Measurements from ENCODE around the gene INPP5E.

The INPP5E gene

DNA sequence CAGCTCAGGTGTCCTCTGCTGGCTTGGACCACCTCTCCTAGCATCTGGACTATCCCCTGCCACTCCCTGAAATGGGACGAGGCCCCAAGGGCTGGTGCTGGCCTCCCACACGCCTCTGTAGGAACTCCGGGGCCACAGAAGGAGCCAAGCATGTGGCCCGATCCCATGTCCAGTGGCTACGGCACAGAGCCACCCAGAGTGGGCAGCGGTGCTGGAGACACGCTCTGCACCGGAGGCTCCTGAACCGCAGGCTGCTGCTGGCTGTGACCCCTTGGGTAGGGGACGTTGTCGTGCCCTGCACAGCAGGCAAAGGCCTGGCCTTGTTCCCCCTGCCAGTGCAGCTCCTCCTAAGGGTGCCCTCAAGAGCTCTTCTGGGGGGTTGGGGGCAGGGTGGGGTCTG is 59.8 kb downstream of the INPP5E start:
- no peaks in the 10 kb centered on the region for H3K79me2 ChIP-seq (ENCODE audit: insufficient read depth, low read length)
- peaks cover 9% of the 10 kb centered on the region; the same call in 1 of the 2 replicates for H3K36me3 ChIP-seq (ENCODE audit: insufficient read depth, low read length)
- no peak overlapping the region for H2AFZ ChIP-seq (ENCODE audit: low read length)
- H3K9ac ChIP-seq (ENCODE audit: low read depth, low read length, poor library complexity, severe bottlenecking), result no peak overlapping the region
- TF ChIP-seq, protein P1, sequence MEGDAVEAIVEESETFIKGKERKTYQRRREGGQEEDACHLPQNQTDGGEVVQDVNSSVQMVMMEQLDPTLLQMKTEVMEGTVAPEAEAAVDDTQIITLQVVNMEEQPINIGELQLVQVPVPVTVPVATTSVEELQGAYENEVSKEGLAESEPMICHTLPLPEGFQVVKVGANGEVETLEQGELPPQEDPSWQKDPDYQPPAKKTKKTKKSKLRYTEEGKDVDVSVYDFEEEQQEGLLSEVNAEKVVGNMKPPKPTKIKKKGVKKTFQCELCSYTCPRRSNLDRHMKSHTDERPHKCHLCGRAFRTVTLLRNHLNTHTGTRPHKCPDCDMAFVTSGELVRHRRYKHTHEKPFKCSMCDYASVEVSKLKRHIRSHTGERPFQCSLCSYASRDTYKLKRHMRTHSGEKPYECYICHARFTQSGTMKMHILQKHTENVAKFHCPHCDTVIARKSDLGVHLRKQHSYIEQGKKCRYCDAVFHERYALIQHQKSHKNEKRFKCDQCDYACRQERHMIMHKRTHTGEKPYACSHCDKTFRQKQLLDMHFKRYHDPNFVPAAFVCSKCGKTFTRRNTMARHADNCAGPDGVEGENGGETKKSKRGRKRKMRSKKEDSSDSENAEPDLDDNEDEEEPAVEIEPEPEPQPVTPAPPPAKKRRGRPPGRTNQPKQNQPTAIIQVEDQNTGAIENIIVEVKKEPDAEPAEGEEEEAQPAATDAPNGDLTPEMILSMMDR (conservative IDR thresholded peaks at IDR 0.05; ENCODE audit: low read length), result no peak
- TF ChIP-seq EZH2phosphoT487 (IDR thresholded peaks at IDR 0.05; ENCODE audit: borderline replicate concordance), result no peak
- no peaks in the 10 kb centered on the region for H4K20me1 ChIP-seq (ENCODE audit: insufficient read depth, low read length, poor library complexity, severe bottlenecking)
- H3K9me2 ChIP-seq (replicated peaks; ENCODE audit: low read depth, low read length), result no peaks in the 10 kb centered on the region
- no peak overlapping the region for H3K4me2 ChIP-seq (ENCODE audit: low read depth, low read length, poor library complexity, severe bottlenecking)
- H3K4me3 ChIP-seq (ENCODE audit: low read length, poor library complexity, severe bottlenecking), result no peak overlapping the region
- no peaks in the 10 kb centered on the region for H3K4me1 ChIP-seq (ENCODE audit: insufficient read depth, low read length, poor library complexity, severe bottlenecking)
- H3F3A ChIP-seq (ENCODE audit: low read depth), result no peaks in the 10 kb centered on the region
- no peaks in the 10 kb centered on the region for H3K9me3 ChIP-seq (ENCODE audit: insufficient read depth, low read depth, low read length)
- H3K27me3 ChIP-seq (ENCODE audit: insufficient read depth, low read length, poor library complexity, severe bottlenecking), result no peaks in the 10 kb centered on the region

GRCh38 chr9:136379401-136379800 is 60.2 kb downstream of the INPP5E start:
- Histone ChIP-seq H3K27me3 (ENCODE audit: insufficient read depth, low read length, poor library complexity, severe bottlenecking) (no peaks in the 10 kb centered on the region), H3K9me2 (replicated peaks; ENCODE audit: low read depth, low read length) (no peaks in the 10 kb centered on the region), H3K9ac (ENCODE audit: low read depth, low read length, poor library complexity, severe bottlenecking) (no peak overlapping the region), H2AFZ (ENCODE audit: low read length) (no peak overlapping the region), H3F3A (ENCODE audit: low read depth) (no peaks in the 10 kb centered on the region), H3K4me1 (ENCODE audit: insufficient read depth, low read length, poor library complexity, severe bottlenecking) (no peaks in the 10 kb centered on the region), H3K36me3 (ENCODE audit: insufficient read depth, low read length) (peaks cover 9% of the 10 kb centered on the region; the same call in 1 of the 2 replicates), H4K20me1 (ENCODE audit: insufficient read depth, low read length, poor library complexity, severe bottlenecking) (no peaks in the 10 kb centered on the region), H3K4me3 (ENCODE audit: low read length, poor library complexity, severe bottlenecking) (no peak overlapping the region), H3K4me2 (ENCODE audit: low read depth, low read length, poor library complexity, severe bottlenecking) (no peak overlapping the region), H3K9me3 (ENCODE audit: insufficient read depth, low read depth, low read length) (no peaks in the 10 kb centered on the region), H3K79me2 (ENCODE audit: insufficient read depth, low read length) (no peaks in the 10 kb centered on the region)
- no peak for TF ChIP-seq EZH2phosphoT487 (IDR thresholded peaks at IDR 0.05; ENCODE audit: borderline replicate concordance)
- TF ChIP-seq, protein P1 (conservative IDR thresholded peaks at IDR 0.05; ENCODE audit: low read length), result no peak

DNA sequence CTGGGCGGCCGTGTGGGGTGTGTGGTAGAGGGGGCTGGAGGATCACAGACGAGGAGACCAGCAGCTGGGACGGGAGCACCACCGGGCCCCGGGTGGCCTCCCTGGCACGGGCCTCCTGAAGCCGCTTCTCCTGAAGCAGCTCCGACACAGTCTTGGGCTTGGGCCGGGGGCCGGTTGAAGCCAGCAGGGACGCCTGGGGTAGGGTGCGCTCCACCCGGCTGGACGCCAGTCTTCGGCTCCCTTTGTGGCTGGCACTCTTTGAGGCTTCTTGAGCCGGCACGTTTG is 60.7 kb downstream of the INPP5E start:
- no peaks in the 10 kb centered on the region for H3K9me3 ChIP-seq (ENCODE audit: insufficient read depth, low read depth, low read length)
- no peak overlapping the region for H3K4me3 ChIP-seq (ENCODE audit: low read length, poor library complexity, severe bottlenecking)
- no peak overlapping the region for H3K4me2 ChIP-seq (ENCODE audit: low read depth, low read length, poor library complexity, severe bottlenecking)
- H3K9me2 ChIP-seq (replicated peaks; ENCODE audit: low read depth, low read length), result no peaks in the 10 kb centered on the region
- H2AFZ ChIP-seq (ENCODE audit: low read length), result no peak overlapping the region
- H3K79me2 ChIP-seq (ENCODE audit: insufficient read depth, low read length), result no peaks in the 10 kb centered on the region
- H3K36me3 ChIP-seq (ENCODE audit: insufficient read depth, low read length), result peaks cover 9% of the 10 kb centered on the region; the same call in 1 of the 2 replicates
- no peaks in the 10 kb centered on the region for H3K4me1 ChIP-seq (ENCODE audit: insufficient read depth, low read length, poor library complexity, severe bottlenecking)
- TF ChIP-seq EZH2phosphoT487 (IDR thresholded peaks at IDR 0.05; ENCODE audit: borderline replicate concordance), result no peak
- TF ChIP-seq, protein P1 (conservative IDR thresholded peaks at IDR 0.05; ENCODE audit: low read length), result no peak
- H3K9ac ChIP-seq (ENCODE audit: low read depth, low read length, poor library complexity, severe bottlenecking), result no peak overlapping the region
- no peaks in the 10 kb centered on the region for H4K20me1 ChIP-seq (ENCODE audit: insufficient read depth, low read length, poor library complexity, severe bottlenecking)
- H3F3A ChIP-seq (ENCODE audit: low read depth), result no peaks in the 10 kb centered on the region
- no peaks in the 10 kb centered on the region for H3K27me3 ChIP-seq (ENCODE audit: insufficient read depth, low read length, poor library complexity, severe bottlenecking)
